ENCODE measurements around the gene MCTP1. TPM values are rescaled to one million over a fixed set of nuclear protein-coding genes. Genes with fewer than 3 reads are reported as not detected.

Gene MCTP1
- total and polyA plus RNA-seq, 2 experiments from 2014 or later, result 1.3 to 5.7 TPM

GRCh38 chr5:94976853-94977252 lies 308.0 kb downstream of the MCTP1 start:
- 94% methylated on average over 1 of the region's 1 CpG for WGBS (ENCODE audit: low lambda C conversion rate, missing lambda C conversion rate)
- no peaks in the 10 kb centered on the region for H4K20me1 ChIP-seq (ENCODE audit: insufficient read depth, poor library complexity, severe bottlenecking)
- no peak overlapping the region for H2AFZ ChIP-seq
- no peak overlapping the region for H3K4me3 ChIP-seq
- DNase-seq (ENCODE audit: low spot score), result no peak
- no peak for TF ChIP-seq CTCF (IDR thresholded peaks at IDR 0.05; ENCODE audit: poor library complexity)
- TF ChIP-seq EZH2phosphoT487 (IDR thresholded peaks at IDR 0.05; ENCODE audit: low read depth, severe bottlenecking, unreplicated experiment), result no peak
- TF ChIP-seq EZH2 (IDR thresholded peaks at IDR 0.05; ENCODE audit: borderline replicate concordance), result no peak
- H3K27me3 ChIP-seq, result no peaks in the 10 kb centered on the region
- H3K4me1 ChIP-seq (ENCODE audit: insufficient read depth), result no peaks in the 10 kb centered on the region
- peaks cover 10% of the 10 kb centered on the region for H3K9me3 ChIP-seq (ENCODE audit: low read depth)
- no peak overlapping the region for H3K27ac ChIP-seq
- H3K9me2 ChIP-seq (replicated peaks; ENCODE audit: insufficient read depth), result no peaks in the 10 kb centered on the region
- no peaks in the 10 kb centered on the region for H3K36me3 ChIP-seq (replicated peaks; ENCODE audit: insufficient read depth, low read depth)
- H3K4me2 ChIP-seq, result no peak overlapping the region
- H3K79me2 ChIP-seq, result no peaks in the 10 kb centered on the region

- TF ChIP-seq CTCF (IDR thresholded peaks at IDR 0.05; ENCODE audit: poor library complexity) (no peak), EZH2 (IDR thresholded peaks at IDR 0.05; ENCODE audit: borderline replicate concordance) (no peak), EZH2phosphoT487 (IDR thresholded peaks at IDR 0.05; ENCODE audit: low read depth, severe bottlenecking, unreplicated experiment) (no peak)
- no peaks in the 10 kb centered on the region for H3K4me1 ChIP-seq (ENCODE audit: insufficient read depth)
- H3K36me3 ChIP-seq (replicated peaks; ENCODE audit: insufficient read depth, low read depth), result no peaks in the 10 kb centered on the region
- H3K27ac ChIP-seq, result no peak overlapping the region
- no peaks in the 10 kb centered on the region for H3K79me2 ChIP-seq
- H4K20me1 ChIP-seq (ENCODE audit: insufficient read depth, poor library complexity, severe bottlenecking), result no peaks in the 10 kb centered on the region
- H3K27me3 ChIP-seq, result no peaks in the 10 kb centered on the region
- DNase-seq (ENCODE audit: low spot score), result no peak
- no peak overlapping the region for H3K4me3 ChIP-seq
- 92% methylated on average over 1 of the region's 1 CpG for WGBS (ENCODE audit: low lambda C conversion rate, missing lambda C conversion rate)
- H3K9me3 ChIP-seq (ENCODE audit: low read depth), result peaks cover 2% of the 10 kb centered on the region
- H3K9me2 ChIP-seq (replicated peaks; ENCODE audit: insufficient read depth), result no peaks in the 10 kb centered on the region
- H3K4me2 ChIP-seq, result no peak overlapping the region
- H2AFZ ChIP-seq, result no peak overlapping the region
Observed at GRCh38 chr5:94972268-94972667, 312.6 kb downstream of the MCTP1 start.

GRCh38 chr5:94969174-94969573 lies 315.7 kb downstream of the MCTP1 start:
- Histone ChIP-seq H3K36me3 (replicated peaks; ENCODE audit: insufficient read depth, low read depth) (no peaks in the 10 kb centered on the region), H3K79me2 (no peaks in the 10 kb centered on the region), H3K4me1 (ENCODE audit: insufficient read depth) (no peaks in the 10 kb centered on the region), H3K9me3 (ENCODE audit: low read depth) (no peaks in the 10 kb centered on the region), H3K4me3 (no peak overlapping the region), H2AFZ (no peak overlapping the region), H3K4me2 (no peak overlapping the region), H4K20me1 (ENCODE audit: insufficient read depth, poor library complexity, severe bottlenecking) (no peaks in the 10 kb centered on the region), H3K27me3 (no peaks in the 10 kb centered on the region), H3K9me2 (replicated peaks; ENCODE audit: insufficient read depth) (no peaks in the 10 kb centered on the region), H3K27ac (no peak overlapping the region)
- DNase-seq (ENCODE audit: low spot score), result peak; percentile 8
- WGBS (ENCODE audit: low lambda C conversion rate, missing lambda C conversion rate), result 23% methylated on average over 3 of the region's 3 CpGs
- TF ChIP-seq EZH2phosphoT487 (IDR thresholded peaks at IDR 0.05; ENCODE audit: low read depth, severe bottlenecking, unreplicated experiment) (no peak), CTCF (IDR thresholded peaks at IDR 0.05; ENCODE audit: poor library complexity) (peak; percentile 54)

All from hepatocyte (in vitro differentiated cells).